H1 (cell line): ENCODE results near the gene MARS1. TPM values are rescaled to one million over a fixed set of nuclear protein-coding genes. Genes with fewer than 3 reads are reported as not detected.

Experiments used
- PHF8 ChIP-seq: fragments of 200-600 bp; sonication (generic); conservative IDR thresholded peaks from 2 replicates; pipeline ENCODE4 v1.7.1; 2012; ENCODE audit warnings: low read depth, mild to moderate bottlenecking, inconsistent platforms, low read length, moderate library complexity
- RXRA ChIP-seq: IDR thresholded peaks from 2 replicates; pipeline ENCODE4 v1.6.1; 2011; ENCODE audit warnings: low read depth, mild to moderate bottlenecking, low read length, moderate library complexity; ENCODE audit not compliant: insufficient read depth
- SP1 ChIP-seq: IDR thresholded peaks from 2 replicates; pipeline ENCODE4 v1.6.1; 2011; ENCODE audit warnings: low read depth, low read length
- SRF ChIP-seq: IDR thresholded peaks from 2 replicates; pipeline ENCODE4 v1.6.1; 2011; ENCODE audit warnings: mild to moderate bottlenecking, low read depth, low read length, moderate library complexity
- TAF7 ChIP-seq: optimal IDR thresholded peaks from 2 replicates; pipeline ENCODE3; 2011; ENCODE audit warnings: low read depth, mild to moderate bottlenecking, inconsistent platforms, low read length, moderate library complexity, borderline replicate concordance
- polyA plus RNA-seq, 7 experiments: library from polyadenylated mRNA; depleted of rRNA in 3 of 7; stranded (reverse) in 5 of 7; unstranded in 2 of 7; fragments of >200 nt in 5 of 7; fragments of 200-250 nt in 2 of 7; gene quantifications; 1 replicate in 5 of 7; 2 replicates in 1 of 7; 4 replicates in 1 of 7; pipeline versions ENCODE4 v1.2.1 to v1.2.3, GENCODE V29; 2011 to 2013; ENCODE audit warnings: missing spikeins in 2 of 7, mixed read lengths in 2 of 7
- total RNA-seq: library from RNA; stranded (reverse); fragmentation: NEBNext Ultra II Directional; extraction: Animal tissue kit (Norgen Biotek cat#: 25700); gene quantifications from 2 replicates; pipeline ENCODE4 v1.2.1, GENCODE V29; 2021
- TF ChIP-seq, protein P1 (sequence below), 3 experiments: IDR thresholded peaks; 1 replicate in 2 of 3; 2 replicates in 1 of 3; pipeline versions ENCODE4 v1.5.1 to v1.6.1; 2011; ENCODE audit warnings: low read length in 3 of 3, mild to moderate bottlenecking in 3 of 3, inconsistent platforms in 2 of 3, low read depth in 1 of 3, moderate library complexity in 1 of 3; ENCODE audit not compliant: insufficient read depth in 1 of 3; ENCODE audit errors: control extremely low read depth in 1 of 3

MARS1 gene
- total and polyA plus RNA-seq, 2 of the 8 experiments (the other 6 are each of a cell fraction or from before 2014, with no cell fraction given): 194 to 407 TPM

DNA sequence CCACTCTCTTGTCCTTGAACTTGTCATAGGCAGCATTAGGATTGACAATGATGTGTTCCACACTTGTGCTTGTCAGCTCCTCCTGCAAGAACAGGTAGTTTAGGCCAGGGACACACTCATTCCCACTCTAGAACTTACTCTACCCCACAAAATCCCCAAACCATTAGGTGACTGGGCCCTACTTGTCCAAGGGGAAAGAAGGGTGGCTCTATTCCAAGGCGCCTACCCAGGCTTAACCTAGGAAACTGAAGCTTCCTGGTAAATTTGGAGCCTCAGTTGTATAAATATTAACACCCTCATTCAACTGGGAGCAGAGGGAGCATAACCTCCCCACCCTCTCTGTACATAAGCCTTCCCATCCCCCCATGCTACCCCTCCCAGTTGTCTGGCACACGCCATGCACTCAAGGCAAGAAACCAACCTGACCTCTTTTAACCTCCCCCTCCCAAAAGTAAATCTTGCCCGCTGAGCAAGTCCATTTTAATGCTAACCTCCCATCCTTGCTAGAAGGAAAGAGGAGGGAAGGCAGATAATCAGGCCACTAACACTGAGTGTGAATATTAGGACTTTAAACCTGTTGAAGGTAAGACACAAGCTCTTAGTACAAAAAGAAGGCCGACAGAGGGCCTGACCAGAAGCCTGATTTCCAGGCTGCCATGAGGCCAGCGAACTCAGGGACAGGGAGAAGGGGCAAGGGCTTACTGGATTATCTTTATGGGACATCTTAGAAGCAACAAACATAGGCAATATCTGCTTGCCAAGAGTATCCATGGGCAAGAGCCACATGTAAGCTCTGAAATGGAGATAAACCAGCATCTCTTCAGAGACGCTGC, 48.1 kb downstream of the MARS1 start (continued):
- TF ChIP-seq TAF7: no peak
- TF ChIP-seq SP1: no peak
- TF ChIP-seq PHF8: no peak
- TF ChIP-seq, protein P1, sequence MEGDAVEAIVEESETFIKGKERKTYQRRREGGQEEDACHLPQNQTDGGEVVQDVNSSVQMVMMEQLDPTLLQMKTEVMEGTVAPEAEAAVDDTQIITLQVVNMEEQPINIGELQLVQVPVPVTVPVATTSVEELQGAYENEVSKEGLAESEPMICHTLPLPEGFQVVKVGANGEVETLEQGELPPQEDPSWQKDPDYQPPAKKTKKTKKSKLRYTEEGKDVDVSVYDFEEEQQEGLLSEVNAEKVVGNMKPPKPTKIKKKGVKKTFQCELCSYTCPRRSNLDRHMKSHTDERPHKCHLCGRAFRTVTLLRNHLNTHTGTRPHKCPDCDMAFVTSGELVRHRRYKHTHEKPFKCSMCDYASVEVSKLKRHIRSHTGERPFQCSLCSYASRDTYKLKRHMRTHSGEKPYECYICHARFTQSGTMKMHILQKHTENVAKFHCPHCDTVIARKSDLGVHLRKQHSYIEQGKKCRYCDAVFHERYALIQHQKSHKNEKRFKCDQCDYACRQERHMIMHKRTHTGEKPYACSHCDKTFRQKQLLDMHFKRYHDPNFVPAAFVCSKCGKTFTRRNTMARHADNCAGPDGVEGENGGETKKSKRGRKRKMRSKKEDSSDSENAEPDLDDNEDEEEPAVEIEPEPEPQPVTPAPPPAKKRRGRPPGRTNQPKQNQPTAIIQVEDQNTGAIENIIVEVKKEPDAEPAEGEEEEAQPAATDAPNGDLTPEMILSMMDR (IDR thresholded peaks at IDR 0.05; ENCODE audit: control extremely low read depth in 1 of 3, insufficient read depth in 1 of 3, low read depth in 1 of 3, low read length in 3 of 3): no peak
- TF ChIP-seq RXRA: no peak
- TF ChIP-seq SRF: no peak
